HG02759 (cell line): ENCODE data around the gene RAD9A.
A peak's percentile ranks its signal among the peaks of the same experiment; 100 is the strongest.
"Not testable (repeated sequence)": the region's sequence is repeated elsewhere in the genome, so short reads cannot be mapped to it uniquely, and the experiment has no call there.

Source experiments
- ATAC-seq: cut with Tn5 transposase; IDR thresholded peaks from one replicate; pipeline ENCODE4 v1.9.1; 2021; ENCODE audit warnings: mild to moderate bottlenecking, moderate library complexity; ENCODE audit not compliant: unreplicated experiment

Gene RAD9A

DNA sequence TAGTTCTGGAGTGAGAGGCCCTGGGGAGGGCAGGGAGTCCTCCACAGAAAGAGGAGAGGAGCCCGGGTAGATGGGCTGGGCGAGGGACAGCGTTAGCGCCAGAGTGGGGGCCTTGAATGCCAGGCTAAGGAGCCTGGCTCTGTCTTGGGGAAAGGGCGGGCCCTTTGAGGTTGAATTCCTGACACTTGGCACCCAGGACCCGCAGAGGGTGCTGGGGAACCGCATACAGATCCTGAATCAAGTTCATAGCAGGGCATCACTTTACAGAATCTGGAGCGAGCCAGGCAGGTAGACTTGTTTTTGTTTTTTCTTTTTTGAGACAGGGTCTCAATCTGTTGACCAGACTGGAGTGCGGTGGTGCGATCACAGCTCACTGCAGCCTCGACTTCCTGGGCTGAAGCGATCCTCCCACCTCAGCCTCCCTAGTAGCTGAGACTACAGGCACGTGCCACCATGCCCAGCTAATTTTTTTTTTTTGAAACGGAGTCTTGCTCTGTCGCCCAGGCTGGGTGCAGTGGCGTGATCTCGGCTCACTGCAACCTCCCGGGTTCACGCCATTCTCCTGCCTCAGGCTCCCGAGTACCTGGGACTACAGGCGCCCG is 29.7 kb downstream of the RAD9A start:
- ATAC-seq = no peak

DNA sequence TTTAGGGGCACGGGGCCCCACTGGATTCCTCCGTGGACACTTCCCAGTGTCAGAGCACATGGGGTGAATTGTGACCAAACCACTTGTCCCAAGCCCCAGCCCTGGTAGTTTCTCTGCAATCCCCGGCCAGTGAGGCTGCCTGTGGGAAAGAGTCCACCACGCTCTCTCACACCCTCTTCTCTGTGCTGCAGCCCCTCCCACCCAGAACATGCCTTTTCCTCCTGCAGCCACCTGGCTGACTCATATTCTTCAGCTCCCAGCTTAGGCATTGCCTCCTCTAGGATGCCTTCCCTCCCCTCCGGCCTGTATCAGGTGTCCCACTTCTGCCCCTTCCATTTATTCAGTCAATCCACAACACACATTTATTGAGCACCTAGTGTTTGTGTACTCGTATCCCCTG is 31.1 kb downstream of the RAD9A start:
- ATAC-seq = no peak

DNA sequence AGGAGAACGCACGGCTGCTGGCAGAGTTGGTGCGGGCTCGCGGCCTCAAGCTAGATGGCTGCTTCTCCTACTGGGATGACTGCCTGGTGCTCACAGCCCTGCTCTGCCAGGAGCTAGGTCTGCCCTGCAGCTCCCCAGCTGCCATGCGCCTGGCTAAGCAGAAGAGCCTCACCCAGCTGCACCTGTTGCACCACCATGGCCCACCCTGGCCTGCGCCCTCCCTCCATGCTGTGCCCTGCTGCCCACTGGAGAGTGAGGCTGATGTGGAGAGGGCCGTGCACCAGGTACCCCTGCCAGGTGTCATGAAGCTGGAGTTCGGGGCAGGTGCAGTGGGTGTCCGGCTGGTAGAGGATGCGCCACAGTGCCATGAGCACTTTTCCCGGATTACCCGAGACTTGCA is 31.7 kb downstream of the RAD9A start:
- no peak for ATAC-seq

DNA sequence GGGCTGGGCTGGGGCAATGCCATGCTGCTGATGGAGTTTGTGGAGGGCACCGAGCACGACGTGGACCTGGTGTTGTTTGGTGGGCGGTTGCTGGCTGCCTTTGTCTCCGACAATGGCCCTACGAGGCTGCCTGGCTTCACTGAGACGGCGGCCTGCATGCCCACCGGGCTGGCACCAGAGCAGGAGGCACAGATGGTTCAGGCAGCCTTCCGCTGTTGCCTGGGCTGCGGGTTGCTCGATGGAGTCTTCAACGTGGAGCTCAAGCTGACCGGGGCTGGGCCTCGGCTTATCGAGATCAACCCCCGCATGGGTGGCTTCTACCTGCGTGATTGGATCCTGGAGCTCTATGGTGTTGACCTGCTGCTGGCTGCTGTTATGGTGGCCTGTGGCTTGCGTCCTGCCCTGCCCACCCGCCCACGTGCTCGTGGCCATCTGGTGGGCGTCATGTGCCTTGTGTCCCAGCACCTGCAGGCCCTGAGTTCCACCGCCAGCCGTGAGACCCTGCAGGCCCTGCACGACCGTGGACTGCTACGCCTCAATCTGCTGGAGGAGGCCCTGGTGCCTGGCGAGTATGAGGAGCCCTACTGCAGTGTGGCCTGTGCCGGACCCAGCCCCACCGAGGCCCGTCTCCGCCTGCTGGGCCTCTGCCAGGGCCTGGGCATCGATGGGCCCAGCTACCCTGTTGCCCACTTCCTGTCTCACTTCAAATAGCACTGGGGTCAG is 32.3 kb downstream of the RAD9A start:
- no peak for ATAC-seq

DNA sequence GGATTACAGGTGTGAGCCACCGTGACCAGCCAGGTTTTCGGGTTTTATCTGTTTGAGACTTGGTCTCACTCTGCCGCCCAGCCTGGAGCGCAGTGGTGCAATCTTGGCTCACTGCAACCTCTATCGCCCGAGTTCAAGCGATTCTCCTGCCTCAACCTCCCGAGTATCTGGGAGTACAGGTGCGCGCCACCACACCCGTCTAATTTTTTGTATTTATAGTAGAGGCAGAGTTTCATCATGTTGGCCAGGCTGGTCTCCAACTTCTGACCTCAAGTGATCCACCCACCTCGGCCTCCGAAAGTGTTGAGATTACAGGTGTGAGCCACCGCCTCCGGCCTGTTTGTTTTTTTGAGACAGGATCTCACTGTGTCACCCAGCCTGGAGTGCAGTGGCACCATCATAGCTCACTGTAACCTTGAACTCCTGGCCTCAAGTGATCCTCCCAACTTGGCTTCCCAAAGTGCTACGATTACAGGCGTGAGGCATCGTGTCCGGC is 35.6 kb downstream of the RAD9A start:
- not testable (repeated sequence) for ATAC-seq

DNA sequence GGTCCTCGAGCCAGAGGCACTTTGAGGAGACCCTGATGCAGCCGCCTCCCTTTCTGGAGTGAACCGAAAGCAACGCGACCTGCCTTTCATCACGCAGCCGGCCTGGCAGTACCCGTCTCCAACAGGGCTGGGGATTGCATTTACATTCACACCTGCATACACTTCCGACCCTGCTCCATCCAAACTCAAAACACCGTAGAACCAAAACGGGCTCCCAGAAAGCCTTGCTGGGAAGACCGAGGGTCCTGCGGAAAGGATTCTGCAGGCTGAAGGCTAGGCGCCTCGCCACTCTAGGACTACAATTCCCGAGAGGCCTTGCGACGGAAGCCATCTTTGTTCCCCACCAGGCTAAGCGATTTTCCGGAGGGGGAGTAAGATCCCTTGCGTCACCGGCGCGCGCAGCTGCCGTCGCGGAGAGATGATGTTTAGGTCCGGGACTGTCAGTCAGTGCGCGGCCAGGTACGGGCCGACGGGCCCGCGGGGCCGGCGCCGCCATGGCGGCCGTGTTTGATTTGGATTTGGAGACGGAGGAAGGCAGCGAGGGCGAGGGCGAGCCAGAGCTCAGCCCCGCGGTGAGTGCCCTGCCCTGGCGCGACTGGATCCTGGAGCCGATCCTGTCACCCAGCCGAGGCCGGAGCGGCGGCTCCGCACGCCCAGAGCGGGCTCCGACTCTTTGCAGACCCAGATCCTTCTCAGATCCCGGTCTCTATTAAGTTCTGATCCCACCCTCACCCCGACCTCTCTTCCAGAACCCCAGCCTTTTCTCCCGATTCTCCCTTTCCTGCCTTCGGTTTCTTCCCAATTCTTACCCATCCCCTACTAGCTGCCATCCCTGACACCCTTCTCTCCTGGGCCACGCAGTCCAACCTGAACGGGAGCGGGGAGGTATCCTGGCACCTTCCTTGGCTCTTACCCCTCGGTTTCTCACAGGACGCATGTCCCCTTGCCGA is 36.5 kb downstream of the RAD9A start, which contains the start of gene RPS6KB2:
Gene RPS6KB2, plus strand, starts transcription at position 443 of the 950 bp plus-strand sequence. Its CDS starts 52 bp downstream, at position 495.
- ATAC-seq = peak; percentile 84

DNA sequence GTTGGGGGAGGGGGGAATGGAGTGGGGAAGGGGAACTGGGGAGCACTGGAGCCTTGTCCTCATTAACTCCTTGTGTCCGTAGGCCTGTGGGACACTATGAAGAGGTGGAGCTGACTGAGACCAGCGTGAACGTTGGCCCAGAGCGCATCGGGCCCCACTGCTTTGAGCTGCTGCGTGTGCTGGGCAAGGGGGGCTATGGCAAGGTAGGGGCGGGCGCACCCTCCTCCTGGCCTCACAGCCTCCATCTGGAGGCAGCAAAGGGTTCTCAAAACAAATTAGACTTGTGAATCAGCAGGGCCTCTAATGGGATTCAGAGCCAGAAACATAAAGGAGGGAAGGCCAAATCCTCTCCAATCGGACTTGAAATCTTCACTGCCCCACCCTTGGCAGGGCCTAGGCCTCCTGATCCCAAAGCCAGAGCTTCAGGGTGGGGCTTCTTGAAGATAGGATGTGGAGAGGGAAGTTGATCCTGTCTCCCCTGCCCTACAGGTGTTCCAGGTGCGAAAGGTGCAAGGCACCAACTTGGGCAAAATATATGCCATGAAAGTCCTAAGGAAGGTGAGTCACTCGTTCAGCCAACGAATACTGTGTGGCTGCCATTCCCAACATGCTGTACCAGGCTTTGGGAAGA is 37.4 kb downstream of the RAD9A start:
- no peak for ATAC-seq

DNA sequence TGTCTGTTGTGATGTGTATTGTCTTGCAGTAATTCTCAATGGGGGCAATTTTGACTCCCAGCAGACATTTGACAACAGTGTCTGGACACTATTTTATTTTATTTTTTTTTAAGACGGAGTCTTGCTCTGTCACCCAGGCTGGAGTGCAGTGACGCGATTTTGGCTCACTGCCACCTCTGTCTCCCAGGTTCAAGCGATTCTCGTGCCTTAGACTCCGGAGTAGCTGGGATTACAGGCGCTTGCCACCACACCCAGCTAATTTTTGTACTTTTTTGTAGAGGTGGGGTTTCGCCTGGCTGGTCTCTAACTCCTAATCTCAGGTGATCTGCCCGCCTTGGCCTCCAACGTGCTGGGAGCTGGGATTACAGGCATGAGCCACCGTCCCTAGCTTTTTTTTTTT is 37.9 kb downstream of the RAD9A start:
- no peak for ATAC-seq

DNA sequence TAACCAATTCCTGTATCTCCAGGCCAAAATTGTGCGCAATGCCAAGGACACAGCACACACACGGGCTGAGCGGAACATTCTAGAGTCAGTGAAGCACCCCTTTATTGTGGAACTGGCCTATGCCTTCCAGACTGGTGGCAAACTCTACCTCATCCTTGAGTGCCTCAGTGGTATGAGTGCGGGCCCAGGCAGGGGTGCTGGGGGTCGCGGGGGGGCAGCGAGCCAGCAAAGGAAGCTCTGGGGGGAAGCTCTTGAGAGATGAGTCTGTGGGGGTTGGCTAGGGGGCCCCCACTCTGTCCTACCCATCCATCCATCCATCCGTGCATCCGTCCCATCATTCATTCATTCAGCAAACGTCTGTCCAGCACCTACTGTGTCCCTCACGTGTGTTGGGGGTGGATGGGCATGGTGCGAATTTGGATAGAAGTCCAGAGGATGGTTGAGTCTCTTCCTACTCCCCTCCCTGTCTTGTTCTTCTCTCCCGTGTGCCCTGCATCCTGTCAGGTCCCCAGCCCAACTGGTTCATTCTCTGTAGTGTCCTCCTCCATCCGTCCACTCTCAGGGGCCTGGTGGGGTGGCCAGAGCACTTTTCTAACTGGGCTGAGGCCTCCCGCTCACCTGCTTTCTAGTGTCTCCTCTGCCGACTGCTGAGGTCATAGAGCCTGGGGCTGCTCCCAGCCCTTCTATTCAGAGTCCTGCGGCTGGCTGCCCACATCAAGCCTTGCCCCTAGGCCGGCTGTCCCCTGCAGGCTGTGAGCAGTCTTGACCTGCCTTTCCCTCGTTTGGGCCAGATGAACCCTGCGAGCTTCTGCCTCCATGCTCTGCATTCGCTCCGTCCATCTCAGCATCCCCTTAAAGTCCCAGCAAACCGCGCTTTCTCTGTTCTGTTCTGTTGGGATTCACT is 39.8 kb downstream of the RAD9A start:
- no peak for ATAC-seq

DNA sequence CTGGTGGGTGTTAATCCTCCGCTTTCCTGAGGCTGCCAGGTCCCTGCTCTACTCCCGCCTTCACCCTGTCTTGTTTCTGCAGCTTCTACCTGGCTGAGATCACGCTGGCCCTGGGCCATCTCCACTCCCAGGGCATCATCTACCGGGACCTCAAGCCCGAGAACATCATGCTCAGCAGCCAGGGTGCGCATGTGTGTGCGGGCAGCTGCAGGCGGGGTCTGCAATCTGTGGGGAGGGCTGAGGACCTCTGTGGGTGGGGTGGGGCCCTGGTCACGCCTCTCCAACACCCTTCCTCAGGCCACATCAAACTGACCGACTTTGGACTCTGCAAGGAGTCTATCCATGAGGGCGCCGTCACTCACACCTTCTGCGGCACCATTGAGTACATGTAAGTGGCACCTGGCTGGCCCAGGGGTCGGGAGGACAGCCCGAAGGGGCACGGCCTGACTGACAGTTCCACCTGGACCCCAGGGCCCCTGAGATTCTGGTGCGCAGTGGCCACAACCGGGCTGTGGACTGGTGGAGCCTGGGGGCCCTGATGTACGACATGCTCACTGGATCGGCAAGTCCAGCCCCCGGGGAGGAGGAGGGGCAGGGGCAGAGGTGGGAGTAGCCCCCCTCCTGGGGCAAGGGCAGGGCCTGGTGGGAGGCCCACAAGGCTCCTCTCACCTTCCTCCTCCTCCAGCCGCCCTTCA is 41.0 kb downstream of the RAD9A start:
- ATAC-seq = no peak

DNA sequence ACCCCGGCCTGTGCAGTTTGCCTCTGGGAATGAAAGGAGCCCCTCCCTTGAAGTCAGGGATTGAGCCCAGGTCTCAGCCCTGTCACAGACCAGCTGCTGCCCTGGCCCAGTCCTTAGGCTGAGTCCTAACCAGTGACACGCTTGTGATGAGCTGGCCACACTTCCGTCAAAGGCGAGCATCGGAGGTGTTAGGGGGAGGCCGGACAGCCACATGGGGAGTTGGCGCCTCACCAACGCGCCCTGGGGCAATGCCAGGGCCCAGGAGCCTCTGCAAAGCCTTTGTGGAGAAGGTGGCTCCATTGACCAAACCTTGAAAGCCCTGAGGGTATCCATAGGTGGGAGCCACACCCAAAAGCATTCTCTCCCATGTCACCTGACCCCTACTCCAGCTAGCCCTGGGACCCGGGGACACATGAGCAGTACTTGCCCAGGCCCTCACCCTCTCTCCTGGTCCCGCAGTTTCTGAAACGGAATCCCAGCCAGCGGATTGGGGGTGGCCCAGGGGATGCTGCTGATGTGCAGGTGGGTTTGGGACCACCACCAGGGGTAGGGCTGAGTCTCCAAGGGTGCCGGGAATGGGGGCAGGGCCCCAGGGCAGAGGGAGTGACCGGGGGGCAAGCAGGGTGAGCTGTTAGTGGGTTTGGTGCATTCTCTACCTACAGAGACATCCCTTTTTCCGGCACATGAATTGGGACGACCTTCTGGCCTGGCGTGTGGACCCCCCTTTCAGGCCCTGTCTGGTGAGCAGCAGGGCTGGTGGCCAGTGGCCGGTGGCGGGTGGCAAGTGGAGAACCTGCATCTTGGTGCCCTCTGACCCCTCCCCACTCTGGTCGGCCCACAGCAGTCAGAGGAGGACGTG is 42.0 kb downstream of the RAD9A start:
- no peak for ATAC-seq

DNA sequence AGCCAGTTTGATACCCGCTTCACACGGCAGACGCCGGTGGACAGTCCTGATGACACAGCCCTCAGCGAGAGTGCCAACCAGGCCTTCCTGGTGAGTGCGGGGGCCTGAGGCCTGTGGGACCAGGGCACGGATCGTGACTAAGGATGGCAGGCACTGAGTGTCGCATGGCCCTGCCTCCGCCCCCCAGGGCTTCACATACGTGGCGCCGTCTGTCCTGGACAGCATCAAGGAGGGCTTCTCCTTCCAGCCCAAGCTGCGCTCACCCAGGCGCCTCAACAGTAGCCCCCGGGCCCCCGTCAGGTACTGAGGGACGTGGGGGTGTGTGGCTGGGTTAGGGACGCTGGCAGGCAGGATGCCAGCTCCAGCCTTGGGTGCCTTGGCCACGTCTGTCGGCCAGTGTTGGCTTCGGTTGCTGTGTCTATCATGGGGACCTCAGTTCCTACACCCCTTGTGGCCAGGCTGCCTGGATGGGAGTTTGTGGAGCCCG is 42.7 kb downstream of the RAD9A start:
- ATAC-seq = no peak

DNA sequence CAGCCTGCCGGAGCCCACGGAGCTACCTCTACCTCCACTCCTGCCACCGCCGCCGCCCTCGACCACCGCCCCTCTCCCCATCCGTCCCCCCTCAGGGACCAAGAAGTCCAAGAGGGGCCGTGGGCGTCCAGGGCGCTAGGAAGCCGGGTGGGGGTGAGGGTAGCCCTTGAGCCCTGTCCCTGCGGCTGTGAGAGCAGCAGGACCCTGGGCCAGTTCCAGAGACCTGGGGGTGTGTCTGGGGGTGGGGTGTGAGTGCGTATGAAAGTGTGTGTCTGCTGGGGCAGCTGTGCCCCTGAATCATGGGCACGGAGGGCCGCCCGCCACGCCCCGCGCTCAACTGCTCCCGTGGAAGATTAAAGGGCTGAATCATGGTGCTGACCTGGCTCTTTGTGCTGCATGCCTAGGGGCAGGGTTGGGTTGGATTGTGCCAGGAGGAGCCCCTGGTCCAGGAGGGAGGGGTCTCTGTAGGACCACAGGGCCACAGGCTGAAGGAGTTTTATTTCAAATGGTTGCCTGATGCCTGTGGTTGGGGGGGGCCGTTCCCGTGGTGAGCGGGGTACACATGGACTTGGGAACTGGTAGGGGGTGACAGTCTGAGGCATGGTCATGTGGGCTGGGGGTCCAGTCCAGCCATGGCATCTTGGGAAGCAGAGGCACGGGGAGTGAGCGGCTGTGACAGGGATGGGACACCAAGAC is 43.4 kb downstream of the RAD9A start:
- no peak for ATAC-seq

DNA sequence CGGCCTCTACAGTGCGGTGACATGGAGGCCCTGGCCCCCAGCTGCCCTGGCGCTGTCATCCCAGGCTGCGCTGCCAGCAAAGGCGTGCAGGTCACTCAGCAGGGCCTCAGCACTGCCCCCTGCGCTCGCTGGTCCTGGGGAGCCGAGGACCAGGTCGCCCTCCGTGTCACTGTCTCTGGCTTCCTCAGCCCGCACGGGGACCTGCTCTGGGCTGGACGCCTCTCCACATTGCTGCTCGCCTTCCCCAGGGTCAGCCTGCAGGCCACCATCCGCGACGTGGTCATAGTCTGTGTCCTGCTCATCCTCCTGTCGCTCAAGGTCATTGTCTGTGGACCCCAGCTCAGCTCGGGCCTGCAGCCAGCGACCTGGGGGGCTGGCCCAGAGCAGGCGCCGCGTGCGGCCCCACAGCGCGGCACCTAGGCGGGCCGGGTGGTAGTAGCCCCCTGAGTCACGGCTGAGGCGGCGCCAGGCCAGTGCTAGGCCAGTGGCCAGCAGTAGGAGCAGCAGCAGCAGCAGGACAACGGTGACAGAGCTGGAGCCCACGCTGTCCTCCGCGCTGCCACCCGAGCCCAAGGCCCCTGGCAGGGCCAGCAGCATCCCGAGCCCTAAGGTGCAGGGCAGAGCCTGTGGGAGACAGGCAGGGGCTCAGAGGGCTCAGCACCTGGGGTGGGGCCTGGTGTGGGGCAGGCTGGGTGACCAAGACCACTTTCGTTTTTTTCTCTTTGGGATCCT is 44.1 kb downstream of the RAD9A start:
- ATAC-seq = no peak

DNA sequence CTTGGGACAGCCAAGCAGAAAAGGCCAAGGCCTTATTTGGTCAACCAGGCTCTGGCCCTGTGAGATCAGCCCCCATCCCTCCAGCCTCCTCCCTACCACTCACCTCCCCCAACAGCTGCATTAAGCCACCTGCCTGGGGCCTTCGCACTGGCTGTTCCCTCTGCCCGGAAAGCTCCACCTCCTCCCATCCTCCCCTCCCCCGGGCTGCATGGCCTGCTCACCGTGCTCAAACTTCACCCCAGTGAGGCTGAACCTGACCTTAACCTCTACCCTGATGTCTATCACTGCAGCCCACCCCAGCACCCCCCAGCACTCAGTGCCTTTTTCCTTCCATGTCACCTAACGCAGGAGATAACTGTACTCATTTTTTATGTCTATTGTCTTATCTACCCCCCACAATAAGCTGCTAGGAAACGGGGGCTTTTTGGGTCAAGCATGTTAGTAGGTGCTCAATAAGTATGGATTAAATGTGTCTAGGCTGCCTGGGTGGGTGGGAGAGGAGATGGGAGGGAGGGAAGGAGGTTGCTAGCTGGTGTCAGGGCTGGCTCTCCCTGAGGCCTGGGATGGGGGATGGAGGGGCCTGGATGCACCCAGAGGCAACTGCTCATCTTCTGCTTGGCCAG is 44.8 kb downstream of the RAD9A start:
- peak; percentile 42 for ATAC-seq

DNA sequence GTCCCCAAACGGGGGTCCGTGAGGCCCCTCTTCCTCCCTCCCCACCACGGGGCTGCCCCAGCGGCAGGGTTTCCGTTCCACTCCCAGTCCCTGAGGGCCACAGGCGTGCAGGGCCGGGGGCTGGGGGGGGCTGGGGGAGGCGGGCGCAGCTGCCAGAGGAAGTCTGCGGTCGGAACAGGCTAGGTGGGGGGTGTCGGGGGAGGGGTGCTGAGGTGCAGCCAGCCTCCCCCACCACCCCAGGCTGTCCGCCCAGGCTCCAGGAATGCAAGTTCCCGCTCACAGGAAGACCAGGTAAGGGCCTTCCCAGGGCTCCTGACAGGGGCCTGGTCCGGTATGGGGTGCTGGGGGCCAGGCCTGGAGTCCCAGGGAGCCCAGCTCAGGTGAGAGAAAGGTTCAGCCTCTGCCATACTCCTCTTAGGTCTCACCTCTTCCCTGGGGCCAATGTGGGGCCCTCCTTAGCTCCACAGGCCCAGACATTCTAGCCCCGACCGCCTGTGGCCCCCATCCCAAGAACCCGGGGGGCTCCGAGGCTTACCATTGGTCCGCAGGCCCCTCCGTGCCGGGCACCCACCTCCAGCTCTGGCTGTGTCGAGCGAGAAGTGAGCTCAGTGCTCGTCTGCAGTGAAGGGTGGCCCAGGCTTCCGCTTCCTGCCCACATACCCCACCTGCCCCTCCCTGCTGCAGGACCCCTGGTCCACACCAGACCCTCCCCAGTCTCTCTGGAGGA is 45.5 kb downstream of the RAD9A start, which contains the start of gene PTPRCAP:
Gene PTPRCAP, minus strand, starts transcription at position 601 of the 727 bp plus-strand sequence. Its CDS starts 63 bp downstream, at position 538.
- ATAC-seq = peak; percentile 31
